RCC 7860 (cell line): Measurements from ENCODE around the gene DGUOK.
"Not testable (repeated sequence)": the region's sequence is repeated elsewhere in the genome, so short reads cannot be mapped to it uniquely, and the experiment has no call there.

ENCODE experiments used
- DNase-seq: peaks from one replicate; pipeline ENCODE4 v3.0.0-alpha.2; 2015; ENCODE audit warnings: low spot score
- FAIRE-seq: peaks from 2 replicates; lab custom pipeline; 2012; peaks lifted over from hg19 to GRCh38; lab: Jason Lieb, UNC

The DGUOK gene

DNA sequence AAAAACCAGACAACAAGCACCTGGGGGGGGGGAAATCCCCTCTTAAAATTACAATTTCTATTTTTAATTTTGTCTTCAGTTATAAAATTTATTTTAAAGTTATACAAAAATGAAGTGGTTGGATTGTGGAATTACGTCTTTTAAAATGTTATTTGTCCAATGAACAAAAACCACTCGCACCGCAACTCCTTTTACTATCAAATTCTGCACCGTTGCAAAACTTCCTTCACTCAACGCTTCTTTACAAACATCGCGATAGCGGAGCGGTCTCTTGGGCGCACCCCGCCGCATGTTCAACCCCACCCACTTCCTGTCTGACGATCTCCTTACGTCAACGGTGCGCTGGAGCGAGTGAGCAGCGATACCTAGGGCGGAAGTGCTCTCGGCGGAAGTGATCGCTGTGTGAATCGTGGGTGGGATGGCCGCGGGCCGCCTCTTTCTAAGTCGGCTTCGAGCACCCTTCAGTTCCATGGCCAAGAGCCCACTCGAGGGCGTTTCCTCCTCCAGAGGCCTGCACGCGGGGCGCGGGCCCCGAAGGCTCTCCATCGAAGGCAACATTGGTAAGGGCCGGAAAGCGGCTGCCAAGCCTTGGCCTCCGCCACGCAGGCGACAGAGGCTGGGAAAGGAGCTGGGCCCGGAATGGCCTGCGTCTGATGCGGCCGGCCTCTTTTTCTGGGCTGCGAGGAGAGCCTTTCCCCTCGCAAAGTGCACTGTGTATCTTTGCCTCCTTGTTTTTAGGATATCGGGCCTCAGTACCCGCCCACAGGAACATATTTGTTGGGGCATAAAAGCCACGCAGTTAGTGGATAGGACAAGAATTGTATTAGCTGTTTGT is at the start of gene DGUOK:
TSS of gene DGUOK (plus strand) at position 388 of the 835 bp plus-strand sequence. CDS start at position 419, 31 bp downstream.
- DNase-seq (peak; percentile 97), FAIRE-seq (peak; percentile 94)

DNA sequence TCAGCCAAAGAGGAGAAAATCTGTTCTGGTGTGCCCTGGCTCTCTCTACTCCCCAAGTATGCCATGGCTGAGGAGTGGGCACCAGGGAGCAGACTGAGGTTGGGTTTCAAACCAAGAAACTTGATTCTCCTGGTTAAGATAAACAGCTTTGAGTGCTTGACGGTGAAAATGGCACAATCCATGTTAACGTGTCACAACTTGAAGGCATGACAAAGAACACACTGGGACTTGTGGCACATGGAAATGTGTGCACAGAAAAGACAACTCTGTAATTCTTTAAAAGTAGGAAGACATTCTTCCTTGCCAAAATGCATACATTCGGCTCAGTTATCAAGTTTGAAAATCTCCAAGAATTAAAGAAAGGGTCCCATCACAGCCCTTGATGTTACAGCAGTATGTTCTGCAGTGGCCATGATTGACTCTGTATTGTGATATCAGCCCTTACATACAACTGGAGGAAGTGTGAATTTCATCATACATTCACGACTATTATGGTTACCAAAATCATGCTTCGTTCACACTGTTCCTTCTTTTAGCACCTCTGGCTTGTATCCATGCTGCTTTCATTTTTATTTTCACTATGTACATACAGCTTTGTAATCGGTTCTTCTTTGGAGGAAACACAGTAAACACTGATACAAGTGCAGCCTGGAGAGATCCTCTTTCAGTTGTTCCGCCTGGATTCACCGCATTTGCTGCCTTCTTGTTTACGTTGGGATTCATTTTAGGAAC is 49.4 kb upstream of the DGUOK start:
- FAIRE-seq (no peak), DNase-seq (no peak)

GRCh38 chr2:73877984-73878383 is 48.7 kb upstream of the DGUOK start:
- DNase-seq, FAIRE-seq: not testable (repeated sequence)

DNA sequence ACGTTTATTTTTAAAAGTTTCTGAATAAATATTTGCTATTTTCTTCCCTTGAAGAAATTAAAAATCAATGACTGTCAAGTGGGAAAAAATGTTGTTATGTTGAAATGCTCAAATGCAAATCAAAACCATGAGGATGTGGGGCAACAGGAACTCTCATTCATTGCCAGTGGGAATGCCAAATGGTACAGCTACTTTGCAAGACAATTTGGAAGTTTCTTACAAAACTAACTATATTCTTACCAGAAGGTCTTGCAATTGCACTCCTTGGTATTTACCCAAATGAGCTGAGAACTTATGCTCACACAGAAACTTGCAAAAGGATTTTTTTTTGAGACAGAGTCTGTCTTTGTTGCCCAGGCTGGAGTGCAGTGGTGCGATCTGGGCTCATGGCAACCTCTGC is 41.3 kb upstream of the DGUOK start:
- FAIRE-seq (no peak), DNase-seq (no peak)

- FAIRE-seq (no peak), DNase-seq (no peak)
Observed at GRCh38 chr2:73886357-73886756, 40.3 kb upstream of the DGUOK start.

DNA sequence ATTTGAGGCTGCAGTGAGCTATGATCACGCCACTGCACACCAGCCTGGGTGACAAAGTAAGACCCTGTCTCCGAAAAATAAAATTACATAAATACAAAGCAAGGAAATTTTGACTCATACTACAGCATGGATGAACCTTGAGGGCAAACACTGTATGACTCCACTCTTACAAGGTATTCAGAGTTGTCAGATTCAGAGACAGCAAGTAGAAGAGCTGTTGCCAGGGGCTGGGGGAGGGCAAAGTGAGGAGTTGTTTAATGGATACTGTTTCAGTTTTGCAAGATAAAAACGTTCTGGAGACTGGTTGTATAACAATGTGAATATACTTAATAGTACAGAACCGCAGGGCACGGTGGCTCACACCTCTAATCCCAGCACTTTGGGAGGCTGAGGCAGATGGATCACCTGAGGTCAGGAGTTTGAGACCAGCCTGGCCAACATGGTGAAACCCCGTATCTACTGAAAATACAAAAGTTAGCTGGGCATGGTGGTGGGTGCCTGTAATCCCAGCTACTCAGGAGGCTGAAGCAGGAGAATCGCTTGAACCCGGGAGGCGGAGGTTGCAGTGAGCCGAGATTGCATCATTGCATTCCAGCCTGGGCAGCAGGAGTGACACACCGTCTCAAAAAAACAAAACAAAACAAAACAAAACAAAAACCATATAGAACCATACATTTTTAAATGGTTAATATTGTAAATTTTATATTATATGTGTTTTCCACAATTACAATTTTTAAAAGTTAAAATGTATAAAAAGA is 38.9 kb upstream of the DGUOK start:
- FAIRE-seq, result not testable (repeated sequence)

GRCh38 chr2:73888388-73888787 is 38.3 kb upstream of the DGUOK start:
- no peak for FAIRE-seq
- no peak for DNase-seq

More for the DNA sequence above, 38.9 kb upstream of the DGUOK start:
- DNase-seq, result not testable (repeated sequence)

DNA sequence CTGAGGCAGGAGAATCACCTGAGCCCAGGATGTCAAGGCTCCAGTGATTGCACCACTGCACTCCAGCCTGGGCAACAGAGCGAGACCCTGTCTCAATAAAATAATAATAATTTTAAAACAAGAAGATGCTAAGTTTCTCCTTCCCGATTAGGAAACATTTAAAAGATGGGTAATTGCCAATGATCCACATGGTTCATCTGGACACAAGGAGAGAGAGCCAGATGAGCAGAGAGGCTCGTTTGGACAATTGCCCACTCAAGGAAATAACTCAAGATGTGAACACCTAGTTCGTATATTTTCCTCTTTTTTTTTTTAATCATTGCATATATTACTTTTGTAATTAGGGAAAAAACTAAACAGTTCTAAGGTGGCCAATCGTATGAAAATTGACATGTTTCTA is 37.5 kb upstream of the DGUOK start:
- DNase-seq (no peak), FAIRE-seq (no peak)

GRCh38 chr2:73890301-73891092 is 36.2 kb upstream of the DGUOK start:
- DNase-seq, result no peak
- no peak for FAIRE-seq

GRCh38 chr2:73891276-73891901 is 35.3 kb upstream of the DGUOK start:
- DNase-seq (no peak), FAIRE-seq (no peak)

DNA sequence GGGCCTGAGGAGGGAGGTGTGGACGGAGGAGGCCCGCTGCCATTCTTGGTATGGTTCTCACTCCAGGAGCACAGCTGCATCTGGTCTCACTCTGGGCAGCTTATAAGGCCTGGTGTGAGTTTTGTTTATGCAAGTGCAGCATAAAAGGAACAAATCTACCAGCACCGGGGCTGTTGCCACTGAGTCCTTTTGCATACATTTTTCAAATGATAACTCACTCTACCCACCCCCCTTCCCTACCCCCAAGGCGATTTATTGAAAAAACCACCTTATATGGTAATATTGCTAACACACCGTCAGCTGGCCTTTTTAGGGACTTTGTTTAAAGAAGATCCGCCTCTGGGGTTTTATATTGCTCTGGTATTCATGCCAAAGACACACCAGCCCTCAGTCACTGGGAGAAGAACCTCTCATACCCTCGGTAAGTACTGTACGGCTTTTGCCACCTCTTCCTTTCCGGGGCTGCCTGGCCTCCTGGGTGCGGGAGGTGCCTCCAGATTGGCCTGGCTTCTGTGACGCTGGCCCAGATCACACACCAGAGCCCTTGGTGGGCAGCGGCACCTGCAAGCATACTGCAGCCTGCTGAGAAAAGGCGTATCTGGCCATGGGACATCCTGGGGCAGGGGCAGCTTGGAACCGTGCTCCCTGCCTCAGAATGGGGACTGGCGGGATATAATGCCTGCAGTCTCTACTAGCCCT is 33.9 kb upstream of the DGUOK start, which contains the start of gene ACTG2:
TSS of gene ACTG2 (plus strand) at position 378 of the 699 bp plus-strand sequence. CDS start 8,304 bp downstream, outside the sequence.
- FAIRE-seq (no peak), DNase-seq (no peak)

- FAIRE-seq, result no peak
- DNase-seq, result no peak
Observed at GRCh38 chr2:73893764-73894474, 32.8 kb upstream of the DGUOK start.

DNA sequence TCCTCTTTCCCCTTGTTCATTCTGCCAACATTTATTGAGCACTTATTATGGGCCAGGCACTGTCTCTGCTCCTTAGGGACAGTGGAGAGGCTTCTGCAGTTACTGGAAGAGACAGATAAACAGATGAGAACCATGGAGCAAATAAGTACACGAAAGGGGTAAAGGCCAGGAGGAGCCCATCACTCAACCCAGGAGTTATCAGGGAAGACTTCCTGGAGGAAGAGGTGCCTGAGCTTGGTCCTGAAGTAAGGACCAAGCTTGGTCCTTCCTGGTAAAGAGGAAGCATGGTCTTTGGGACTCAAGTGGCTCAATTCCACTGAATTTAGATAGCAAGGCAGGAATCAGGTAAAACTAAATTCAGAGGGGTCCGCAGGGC is 32.2 kb upstream of the DGUOK start:
- FAIRE-seq, result no peak
- no peak for DNase-seq

DNA sequence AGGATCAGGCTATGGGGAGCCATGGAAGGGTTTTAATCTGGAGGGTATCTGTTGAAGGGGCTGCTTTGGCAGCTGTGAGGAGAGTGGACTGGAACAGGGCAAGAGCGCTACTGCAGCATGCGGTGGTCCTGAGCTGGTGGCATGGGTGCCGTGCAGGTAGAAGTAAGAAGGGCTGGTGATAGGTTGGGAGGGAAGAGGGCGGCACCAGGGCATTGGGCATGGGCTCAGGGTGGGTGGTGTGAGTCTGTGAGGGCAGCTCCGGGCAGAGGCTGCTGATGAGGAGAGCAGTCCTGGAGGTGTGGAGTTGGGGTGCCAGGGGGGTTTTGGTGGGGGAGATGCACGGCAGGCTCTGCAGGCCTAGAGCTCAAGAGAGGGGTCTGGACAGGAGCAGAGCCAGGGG is 31.8 kb upstream of the DGUOK start:
- FAIRE-seq (no peak), DNase-seq (no peak)

- FAIRE-seq, result no peak
- DNase-seq, result no peak
Observed at GRCh38 chr2:73895473-73895872, 31.2 kb upstream of the DGUOK start.

GRCh38 chr2:73896362-73897239 is 30.1 kb upstream of the DGUOK start:
- DNase-seq (peak; percentile 73), FAIRE-seq (peak; percentile 96)

- DNase-seq (no peak), FAIRE-seq (no peak)
Observed at GRCh38 chr2:73897240-73897583, 29.5 kb upstream of the DGUOK start.

- FAIRE-seq (no peak), DNase-seq (no peak)
Observed at GRCh38 chr2:73897934-73898333, 28.7 kb upstream of the DGUOK start.
